HG03565 (cell line): Measurements from ENCODE around the gene IL22RA2.

Experiments
- ATAC-seq: cut with Tn5 transposase; IDR thresholded peaks from one replicate; pipeline ENCODE4 v1.9.1; 2021; ENCODE audit warnings: mild to moderate bottlenecking, moderate library complexity; ENCODE audit not compliant: unreplicated experiment

The IL22RA2 gene

GRCh38 chr6:137167702-137168377, 5.6 kb downstream of the IL22RA2 start:
- ATAC-seq: no peak

GRCh38 chr6:137166247-137167098, 7.0 kb downstream of the IL22RA2 start:
- ATAC-seq: no peak

- peak; percentile 36 for ATAC-seq
Measured at GRCh38 chr6:137165375-137166246, 7.8 kb downstream of the IL22RA2 start.

- ATAC-seq: no peak
Measured at GRCh38 chr6:137163732-137164318, 9.6 kb downstream of the IL22RA2 start.

GRCh38 chr6:137162692-137163306, 10.6 kb downstream of the IL22RA2 start:
- no peak for ATAC-seq

- ATAC-seq: no peak
Measured at GRCh38 chr6:137161949-137162348, 11.5 kb downstream of the IL22RA2 start.

GRCh38 chr6:137160763-137161162, 12.7 kb downstream of the IL22RA2 start:
- no peak for ATAC-seq

- no peak for ATAC-seq
Measured at GRCh38 chr6:137159912-137160311, 13.5 kb downstream of the IL22RA2 start.

GRCh38 chr6:137157601-137158000, 15.8 kb downstream of the IL22RA2 start:
- no peak for ATAC-seq

- no peak for ATAC-seq
Measured at GRCh38 chr6:137156650-137157049, 16.8 kb downstream of the IL22RA2 start.

- ATAC-seq: peak; percentile 54
Measured at GRCh38 chr6:137155830-137156229, 17.6 kb downstream of the IL22RA2 start.

- no peak for ATAC-seq
Measured at GRCh38 chr6:137150072-137150471, 23.4 kb downstream of the IL22RA2 start.

- no peak for ATAC-seq
Measured at GRCh38 chr6:137149035-137149393, 24.4 kb downstream of the IL22RA2 start.

- no peak for ATAC-seq
Measured at GRCh38 chr6:137148306-137149034, 25.0 kb downstream of the IL22RA2 start.

GRCh38 chr6:137147195-137147594, 26.2 kb downstream of the IL22RA2 start:
- no peak for ATAC-seq

- ATAC-seq: no peak
Measured at GRCh38 chr6:137146206-137146605, 27.2 kb downstream of the IL22RA2 start.

GRCh38 chr6:137145421-137145820, 28.0 kb downstream of the IL22RA2 start:
- no peak for ATAC-seq

- no peak for ATAC-seq
Measured at GRCh38 chr6:137136065-137136464, 37.4 kb downstream of the IL22RA2 start.

GRCh38 chr6:137134483-137134882, 39.0 kb downstream of the IL22RA2 start:
- no peak for ATAC-seq

GRCh38 chr6:137133122-137133521, 40.3 kb downstream of the IL22RA2 start:
- ATAC-seq: no peak
